ENCODE data around the gene PGS1. TPM values are rescaled to one million over a fixed set of nuclear protein-coding genes. Genes with fewer than 3 reads are reported as not detected.
A peak's percentile ranks its signal among the peaks of the same experiment; 100 is the strongest.

PGS1 gene
- polyA plus RNA-seq, 4 donors = 37.9 to 57.7 (median 45.3) TPM

DNA sequence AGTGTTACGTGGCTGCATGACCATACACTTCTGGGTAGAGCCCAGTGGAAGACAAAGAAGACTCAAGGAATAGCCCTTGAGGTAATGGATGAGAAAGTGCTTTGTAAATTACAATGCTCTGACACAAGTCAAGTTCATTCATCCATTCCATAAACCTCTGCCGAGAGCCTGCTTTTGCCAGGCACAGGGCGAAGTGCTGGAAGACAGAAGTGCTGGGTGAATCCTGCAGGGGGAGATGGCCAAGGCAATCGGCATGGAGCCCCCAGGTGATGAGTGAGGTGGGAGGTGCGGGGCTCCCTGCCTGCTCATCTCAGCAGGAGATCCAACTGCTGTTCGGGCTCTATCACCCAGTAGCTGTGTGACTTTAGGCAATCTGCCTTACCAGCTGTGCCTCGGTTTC lies 15.8 kb upstream of the PGS1 start:
- DNase-seq (ENCODE audit: low read depth in 4 of 4, low spot score in 2 of 4) = no peak

DNA sequence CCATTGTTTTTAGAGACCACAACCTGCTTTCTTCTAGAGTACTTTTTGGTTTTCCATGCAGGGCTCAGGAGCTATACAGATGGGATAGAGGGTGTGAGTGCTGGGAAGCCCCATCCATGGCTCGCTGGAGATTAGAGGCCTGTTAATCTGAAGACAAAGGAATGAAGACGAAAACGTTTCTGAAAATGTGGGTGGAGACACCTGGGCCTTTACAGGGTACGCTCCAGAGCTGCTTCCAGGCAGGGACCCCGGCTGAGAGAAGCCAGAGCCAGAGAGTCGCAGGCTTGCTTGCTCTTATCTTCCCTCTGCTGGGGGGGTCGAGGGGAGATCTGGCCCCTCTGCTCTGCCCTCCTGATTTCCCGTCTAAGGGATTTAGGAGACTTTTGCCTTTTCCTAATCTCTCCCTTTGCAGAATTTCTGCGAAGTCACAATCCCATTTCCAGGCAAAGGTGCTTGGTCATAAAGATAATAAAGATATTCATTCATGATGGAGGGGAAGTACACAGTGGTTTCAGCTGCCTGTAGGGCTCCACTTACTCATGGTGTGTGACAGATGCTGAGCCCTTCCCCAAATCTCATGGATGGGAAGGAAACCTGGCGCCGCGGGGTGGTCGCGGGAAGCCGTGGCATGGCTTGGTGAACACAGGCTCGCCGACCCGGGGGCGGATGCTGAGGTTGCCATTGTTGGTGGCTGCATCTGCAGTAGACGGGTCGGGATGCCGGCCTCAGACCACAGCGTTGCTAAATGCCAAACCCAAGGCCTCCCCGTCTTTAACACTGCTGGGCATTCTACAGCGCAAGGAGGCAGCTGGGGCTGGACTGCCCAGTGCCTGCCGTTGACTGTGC lies 13.8 kb upstream of the PGS1 start:
- DNase-seq (ENCODE audit: low read depth in 4 of 4, low spot score in 2 of 4) = no peak

DNA sequence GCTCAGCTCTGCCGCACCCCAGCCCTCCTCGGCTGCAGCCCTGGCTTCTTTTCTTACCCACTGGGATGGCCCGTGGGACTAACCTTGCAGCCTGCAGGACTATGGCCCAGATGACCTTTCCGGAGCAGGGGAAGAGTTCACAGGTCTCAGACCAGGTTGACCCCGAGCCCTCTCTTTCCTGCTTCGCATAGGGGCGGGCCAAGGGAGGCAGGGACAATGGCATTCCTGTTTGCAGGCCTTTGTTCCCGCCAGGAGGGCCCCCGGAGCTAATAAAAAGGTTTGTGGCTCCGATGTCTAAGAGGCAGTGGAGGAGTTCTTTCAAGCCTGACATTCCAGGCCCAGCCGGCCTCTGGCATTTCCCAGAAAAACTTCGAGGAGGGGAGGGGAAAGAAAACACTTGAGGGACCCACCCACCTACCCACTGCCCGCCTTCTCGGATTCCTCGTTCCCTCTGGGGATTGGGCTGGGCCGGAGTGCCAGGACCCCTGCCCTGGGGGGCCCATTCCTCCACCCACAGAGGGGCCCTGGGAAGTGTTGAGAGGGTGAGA lies 12.8 kb upstream of the PGS1 start:
- DNase-seq (ENCODE audit: low read depth in 4 of 4, low spot score in 2 of 4) = peak in 2 of 4 donors; percentile 74 to 86

DNA sequence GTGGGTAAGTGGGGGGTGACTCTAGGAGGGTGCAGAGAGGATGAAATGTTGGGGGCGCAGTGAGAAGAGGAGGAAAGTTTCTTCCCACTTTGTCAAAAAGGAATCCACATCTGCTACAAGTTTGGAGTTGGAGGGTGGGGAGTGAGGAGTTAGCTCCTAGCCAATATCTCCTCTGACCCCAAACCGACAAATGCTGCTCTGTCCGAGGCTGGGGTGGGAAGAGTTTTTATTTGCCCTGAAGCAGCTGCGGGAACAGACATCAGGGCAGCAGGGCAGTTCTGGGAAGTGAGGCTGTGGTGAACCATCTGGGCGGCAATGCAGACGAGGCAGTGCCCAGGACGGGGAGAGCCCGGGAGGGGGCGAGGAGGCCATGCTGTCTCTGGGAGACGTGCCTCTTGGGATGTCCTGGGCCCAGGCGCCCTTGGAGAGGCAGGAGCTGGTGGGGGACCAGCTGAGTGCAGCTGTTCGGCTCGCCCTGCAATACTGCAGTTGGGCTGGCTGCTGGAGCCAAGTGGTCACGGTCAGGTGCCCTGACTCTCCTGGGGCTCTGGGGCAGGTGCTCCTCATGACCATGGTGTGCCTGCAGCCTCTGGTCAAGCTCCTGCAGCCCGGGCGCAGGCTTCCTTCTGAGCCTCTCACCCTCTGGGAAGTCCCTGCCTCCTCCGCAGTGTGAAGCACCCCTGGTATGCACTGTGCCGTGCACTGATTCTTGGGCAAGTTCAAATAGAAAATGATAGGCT lies 12.2 kb upstream of the PGS1 start:
- no peak for DNase-seq (ENCODE audit: low read depth in 4 of 4, low spot score in 2 of 4)

DNA sequence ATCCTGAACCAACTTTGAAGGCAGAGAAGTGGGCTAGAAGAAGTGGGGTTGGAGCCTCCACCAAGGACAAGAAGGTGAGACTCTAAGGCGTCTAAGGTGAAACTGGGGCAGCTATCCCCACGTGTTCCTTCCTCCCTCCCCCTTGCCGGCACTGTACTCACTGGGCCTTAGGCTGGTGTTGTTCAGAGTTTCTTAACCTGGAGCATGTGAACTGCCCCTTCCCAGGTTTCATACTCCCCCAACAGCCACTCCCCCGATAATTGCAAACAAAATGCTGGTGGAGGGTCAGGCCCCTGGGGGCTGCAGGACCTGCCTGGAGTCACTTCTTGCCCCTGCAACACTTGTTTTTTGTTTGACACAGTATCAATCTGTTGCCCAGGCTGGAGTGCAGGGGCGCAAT lies 11.3 kb upstream of the PGS1 start:
- no peak for DNase-seq (ENCODE audit: low read depth in 4 of 4, low spot score in 2 of 4)

DNA sequence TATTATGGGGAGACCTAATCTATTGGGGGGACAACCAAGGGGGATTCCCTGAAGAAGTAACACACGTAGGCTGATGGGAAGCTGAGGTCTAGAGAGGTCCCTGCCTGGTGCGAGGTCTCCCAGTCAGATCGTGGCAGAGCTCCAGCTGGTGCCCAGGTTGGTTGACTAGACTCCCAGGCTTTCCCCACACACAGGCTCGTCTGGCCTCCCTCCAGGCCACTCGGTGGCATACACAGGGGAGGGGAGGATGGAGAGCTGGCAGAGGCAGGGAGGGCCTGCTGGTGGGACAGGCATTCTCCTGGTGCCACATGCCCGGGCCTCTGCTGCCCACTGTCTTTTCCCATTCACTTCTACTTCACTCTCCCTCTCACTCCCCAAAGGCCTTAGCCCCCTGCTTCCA lies 10.1 kb upstream of the PGS1 start:
- DNase-seq (ENCODE audit: low read depth in 4 of 4, low spot score in 2 of 4) = no peak

DNA sequence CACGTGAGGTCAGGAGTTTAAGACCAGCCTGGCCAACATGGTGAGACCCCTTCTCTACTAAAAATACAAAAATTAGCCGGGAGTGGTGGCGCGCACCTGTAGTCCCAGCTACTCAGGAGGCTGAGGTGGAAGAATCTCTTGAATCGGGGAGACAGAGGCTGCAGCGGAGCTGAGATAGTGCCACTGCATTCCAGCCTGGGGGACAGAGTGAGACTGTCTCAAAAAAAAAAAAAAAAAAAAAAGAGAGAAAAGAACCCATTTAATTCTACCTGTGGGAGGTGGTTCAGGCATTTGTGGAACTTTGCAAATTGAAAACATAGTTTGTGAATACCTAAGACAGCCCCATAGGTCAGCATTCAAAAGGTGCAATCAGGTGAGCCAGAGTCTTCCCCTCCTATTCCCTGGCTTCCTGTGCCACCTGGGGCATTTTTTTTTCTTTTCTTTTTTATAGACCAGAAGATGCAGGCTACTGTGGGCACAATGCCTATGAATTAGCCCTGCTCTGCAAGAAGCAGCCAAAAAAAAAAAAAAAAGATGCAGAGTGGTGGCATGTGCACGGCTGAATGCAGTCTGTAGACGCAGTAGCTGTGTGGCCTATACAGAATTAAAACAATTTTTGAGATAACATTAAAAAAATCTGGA lies 9.5 kb upstream of the PGS1 start:
- DNase-seq (ENCODE audit: low read depth in 4 of 4, low spot score in 2 of 4) = no peak

DNA sequence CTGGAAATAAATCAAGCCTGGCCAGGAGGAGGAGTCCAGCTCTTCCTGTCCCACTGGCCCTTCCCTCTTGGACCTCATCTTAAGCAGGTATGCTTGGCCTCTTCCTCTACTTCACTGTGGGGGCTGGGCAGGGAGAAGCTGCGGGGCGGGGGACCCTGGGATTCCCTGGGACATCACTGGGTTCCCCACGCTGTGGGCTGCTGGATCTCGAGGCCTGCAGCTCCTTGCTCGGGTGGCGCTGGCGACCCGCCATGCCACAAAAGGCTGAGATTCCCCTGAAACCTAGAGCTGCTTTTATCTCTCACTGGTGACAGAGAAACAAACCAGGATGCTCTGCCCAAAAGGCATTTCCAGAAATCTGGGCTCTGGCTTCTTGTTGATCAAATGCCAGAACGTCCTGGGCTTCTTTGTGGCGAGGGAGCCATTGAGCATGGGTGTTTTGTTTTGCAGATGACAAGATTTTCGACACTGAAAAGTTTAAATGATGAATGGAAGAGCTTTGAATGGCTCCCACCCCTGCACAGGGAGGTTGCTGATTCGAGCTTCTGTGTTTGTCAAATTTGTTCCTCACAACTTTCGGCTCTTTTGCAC lies 8.6 kb upstream of the PGS1 start:
- no peak for DNase-seq (ENCODE audit: low read depth in 4 of 4, low spot score in 2 of 4)

DNA sequence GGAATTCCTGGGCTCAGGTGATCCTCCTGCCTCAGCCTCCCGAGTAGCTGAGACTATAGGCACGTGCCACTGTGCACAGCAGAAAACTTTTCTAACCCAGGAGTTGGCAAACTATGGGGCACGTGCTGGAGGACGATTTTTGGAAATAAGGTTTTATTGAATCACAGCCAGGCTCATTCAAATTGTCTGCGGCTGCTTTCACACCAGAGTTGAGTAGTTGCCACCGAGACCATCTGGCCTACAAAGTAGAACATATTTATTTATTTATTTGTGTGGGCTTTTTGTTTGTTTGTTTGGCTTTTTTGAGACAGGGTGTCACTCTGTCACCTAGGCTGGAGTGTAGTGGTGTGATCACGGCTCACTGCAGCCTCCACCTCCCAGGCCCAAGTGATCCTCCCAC lies 7.4 kb upstream of the PGS1 start:
- DNase-seq (ENCODE audit: low read depth in 4 of 4, low spot score in 2 of 4) = no peak

DNA sequence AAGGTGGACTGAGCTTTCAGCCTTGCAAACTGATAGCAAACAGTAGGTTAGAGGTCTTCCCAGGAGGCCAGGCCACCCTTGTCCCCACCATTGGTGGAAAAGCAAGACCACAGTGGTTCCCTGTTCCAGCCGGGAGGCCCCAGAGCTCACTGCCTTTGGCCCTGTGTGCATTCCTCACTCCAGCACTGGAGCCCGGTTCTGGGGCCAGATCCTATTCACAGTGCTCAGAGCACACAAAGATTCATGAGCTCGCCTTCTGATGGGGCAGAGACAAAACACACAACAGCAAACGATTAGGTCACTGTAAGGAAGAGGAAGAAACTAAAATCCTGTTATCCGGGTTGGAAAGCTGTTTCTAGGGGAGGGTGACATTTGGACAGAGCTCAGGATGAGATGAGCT lies 5.6 kb upstream of the PGS1 start:
- no peak for DNase-seq (ENCODE audit: low read depth in 4 of 4, low spot score in 2 of 4)

DNA sequence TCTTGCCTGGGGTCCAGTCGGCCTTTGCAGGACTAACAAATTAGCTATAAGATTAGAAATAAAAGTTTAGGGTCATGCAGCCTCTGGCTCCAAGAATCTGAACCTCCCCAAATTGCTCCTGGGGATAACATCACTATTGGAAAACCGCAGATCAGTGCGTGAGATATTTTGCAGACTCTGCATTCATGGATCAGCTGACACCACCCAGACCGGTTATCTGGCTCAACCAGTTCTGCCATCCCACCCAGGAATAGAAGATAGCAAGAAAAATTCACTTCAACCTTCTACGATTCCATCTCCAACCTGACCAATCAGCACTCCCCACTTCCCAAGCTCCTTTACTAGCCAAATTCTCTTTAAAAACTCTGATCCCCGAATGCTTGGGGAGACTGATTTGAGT lies 4.3 kb upstream of the PGS1 start:
- no peak for DNase-seq (ENCODE audit: low read depth in 4 of 4, low spot score in 2 of 4)

DNA sequence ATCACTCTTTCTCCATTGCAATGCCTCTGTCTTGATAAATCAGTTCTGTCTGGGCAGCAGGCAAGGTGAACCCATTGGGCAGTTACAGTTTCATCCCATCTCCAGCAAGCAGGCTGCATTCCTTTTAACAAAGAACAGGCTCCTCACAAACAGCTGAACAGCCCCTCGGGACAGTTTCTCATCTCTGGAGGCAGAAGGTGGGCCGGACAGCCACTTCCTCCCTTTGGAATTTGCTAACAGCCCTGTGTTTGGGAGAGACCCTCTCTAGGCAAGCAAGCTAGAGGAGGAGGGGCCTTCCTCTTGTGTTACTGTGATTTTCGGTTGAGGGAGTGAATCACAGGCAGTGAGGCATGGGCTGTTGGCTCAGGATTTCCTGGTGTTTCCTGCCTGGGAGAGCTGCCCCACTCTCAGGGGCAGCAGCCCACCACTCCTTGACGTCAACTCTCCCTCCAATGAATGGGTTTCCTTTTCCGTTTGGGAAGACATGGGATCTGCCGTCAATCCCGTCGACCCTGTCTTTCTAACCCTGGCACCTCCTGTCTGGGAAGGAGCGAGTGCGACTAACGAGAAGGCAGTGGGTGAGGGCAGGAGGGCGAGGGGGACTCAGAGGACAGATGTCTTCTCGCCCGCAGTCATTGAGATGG lies 3.7 kb upstream of the PGS1 start:
- no peak for DNase-seq (ENCODE audit: low read depth in 4 of 4, low spot score in 2 of 4)

DNA sequence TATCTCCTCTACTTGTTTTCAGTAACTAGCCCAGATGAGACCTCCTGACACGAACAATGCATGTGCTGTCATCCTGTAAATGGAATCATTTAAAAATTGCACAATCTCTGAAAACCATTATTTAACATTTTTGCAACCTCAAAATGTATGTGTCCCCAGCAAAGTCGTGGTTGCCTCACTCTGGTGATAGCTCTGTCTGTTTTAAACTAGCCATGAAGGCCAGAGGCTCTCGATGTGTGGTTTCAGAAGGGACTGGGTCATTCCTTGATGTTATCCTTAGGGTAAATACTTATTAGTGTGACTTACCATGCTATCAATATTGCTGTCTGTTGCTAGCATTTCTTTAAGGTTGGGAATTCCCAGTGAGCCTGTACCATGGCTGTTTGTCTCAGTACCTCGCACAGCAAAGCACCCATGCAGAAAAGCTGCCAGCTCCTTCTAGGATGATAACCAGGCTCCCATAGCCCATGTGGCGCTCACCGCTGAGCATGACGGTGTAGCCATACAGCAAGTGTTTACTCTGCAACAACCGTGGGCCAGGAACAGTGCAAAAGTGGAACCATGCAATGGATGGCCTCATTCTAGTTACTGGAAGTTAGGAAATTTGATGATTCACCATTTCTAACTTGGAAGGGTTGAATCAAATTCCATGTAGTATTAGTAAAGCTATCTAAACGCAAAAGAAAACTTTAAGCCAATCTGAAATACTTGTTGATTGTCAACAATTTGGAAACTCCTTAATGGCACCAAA lies 2.9 kb upstream of the PGS1 start:
- no peak for DNase-seq (ENCODE audit: low read depth in 4 of 4, low spot score in 2 of 4)

DNA sequence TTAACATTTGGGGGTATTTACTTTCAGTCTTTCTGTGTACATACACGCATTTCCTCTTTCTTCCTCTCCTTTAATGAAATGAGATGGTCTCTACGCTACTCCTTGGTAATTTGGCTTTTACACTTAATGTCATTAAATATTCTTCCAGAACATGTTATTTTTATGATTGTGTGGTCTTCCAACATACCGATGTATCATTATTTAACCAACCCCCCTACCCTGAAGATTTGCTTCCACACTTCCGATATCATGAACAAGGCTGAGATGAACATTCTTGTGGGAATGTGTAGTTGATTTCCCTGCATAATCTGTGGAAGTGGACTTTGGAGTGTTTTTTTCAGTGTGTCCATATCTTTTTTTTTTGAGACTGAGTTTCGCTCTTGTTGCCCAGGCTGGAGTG lies 2.3 kb upstream of the PGS1 start:
- DNase-seq (ENCODE audit: low read depth in 4 of 4, low spot score in 2 of 4) = no peak

DNA sequence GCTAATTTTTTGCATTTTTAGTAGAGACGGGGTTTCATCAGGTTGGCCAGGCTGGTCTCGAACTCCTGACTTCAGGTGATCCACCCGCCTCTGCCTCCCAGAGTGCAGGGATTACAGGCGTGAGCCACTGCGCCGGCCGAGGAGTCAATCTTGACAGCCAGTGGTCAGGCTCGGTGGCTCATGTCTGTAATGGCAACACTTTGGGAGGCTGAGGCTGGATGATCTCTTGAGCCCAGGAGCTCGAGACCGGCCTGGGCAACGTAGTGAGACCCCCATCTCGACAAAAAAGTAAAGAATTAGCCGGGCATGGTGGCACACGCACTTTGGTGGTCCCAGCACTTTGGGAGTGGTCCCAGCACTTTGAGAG lies 608 bp upstream of the PGS1 start:
- no peak for DNase-seq (ENCODE audit: low read depth in 4 of 4, low spot score in 2 of 4)

DNA sequence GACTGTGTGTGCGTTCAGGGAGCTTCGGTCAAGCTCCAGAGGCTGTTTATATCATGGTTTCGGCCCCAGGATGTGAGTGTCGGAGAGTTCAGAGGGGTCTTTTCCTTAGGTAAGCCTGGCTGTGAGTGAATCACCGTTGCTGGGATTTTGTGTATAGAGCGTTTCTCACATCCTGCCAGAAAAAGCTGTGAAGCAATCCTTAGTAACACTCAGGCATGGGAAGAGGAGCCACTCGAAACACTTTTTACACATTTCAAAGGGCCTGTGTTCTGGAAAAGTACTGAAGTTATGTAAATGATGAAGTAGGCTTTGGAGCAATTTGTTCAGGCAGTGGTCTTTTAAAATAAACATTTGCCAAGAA lies 662 bp downstream of the PGS1 start:
- DNase-seq (ENCODE audit: low read depth in 4 of 4, low spot score in 2 of 4) = no peak

DNA sequence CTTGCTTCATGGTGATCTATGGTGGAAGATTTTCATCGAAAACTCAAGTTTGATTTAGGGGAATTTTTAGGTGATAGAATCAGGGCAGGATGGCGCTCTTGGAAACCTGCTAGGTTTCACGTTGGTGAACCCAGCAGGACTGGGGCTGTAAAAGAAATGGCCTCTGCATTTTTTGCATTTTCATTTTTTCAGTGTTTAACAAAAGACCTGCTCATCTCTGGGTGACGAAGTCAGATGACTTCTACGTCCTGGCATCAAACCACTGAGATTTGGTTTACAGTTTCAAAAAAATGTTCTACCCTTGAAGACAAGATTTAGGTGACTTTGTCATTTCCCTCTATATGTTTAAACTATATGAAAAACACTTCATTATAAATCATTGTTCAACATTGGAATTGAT lies 1.9 kb downstream of the PGS1 start:
- no peak for DNase-seq (ENCODE audit: low read depth in 4 of 4, low spot score in 2 of 4)

DNA sequence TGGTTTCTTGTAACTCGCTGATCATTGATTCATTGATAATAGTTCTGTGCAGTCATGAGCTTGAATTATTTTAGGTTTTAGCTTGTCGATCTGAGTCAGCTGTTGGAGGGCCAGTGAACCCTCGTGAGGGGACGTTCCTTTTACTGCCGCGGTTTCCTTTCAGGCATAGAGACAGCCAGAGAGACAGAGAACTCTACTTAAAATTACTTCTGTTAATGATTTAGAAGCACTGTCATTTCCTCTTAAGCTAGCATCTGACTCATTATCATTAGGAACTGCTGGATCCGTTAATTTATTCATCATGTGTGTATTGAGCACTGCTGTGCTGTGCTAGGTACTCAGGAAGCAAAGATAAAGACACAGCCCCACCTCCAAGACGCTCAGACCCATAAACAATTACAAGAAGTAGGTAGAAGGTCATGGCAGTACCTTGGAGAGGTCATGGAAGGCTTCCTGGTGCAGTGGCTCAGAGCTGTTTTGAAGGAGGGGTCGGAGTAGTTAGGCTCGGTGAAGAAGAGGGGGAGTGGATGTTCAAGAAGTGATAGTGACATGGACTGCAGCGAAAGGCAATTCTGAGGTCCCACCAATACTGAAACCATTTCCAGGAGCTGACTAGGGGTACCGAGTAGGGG lies 3.3 kb downstream of the PGS1 start:
- no peak for DNase-seq (ENCODE audit: low read depth in 4 of 4, low spot score in 2 of 4)

DNA sequence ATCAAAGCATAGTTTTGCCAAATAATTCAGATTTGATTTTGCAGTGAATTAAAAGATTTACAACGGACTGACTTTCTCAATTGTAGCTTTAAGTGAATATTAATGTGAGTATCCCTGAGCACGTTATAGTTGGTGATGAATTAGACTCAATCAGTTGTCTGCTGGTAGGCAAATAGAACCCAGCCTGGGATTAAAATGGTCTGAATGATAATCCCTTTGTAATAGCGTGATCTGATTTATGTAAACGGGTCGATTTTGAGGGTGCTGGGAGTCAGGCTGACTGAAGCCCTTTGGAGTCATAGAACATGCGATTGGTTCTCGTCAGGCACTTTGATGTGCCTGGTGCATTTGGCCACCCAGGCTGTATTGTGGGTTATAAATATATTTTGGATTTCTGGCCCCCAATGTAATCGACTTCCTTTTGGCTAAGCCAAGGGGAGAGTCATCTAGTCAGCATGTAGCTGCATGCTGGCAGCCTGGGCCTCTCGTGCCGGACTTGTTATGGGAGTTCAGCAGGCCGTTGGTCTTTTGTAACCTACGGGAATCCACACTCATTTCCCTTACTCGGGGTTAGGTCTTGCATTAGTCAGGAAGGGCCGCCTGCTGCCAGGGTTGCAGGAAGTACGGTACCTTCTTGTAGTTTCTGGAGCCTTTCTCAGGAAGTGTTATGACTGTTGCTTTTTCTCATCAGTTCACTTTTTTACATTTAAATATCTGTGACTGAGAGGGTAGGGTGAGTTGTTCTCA lies 5.4 kb downstream of the PGS1 start:
- no peak for DNase-seq (ENCODE audit: low read depth in 4 of 4, low spot score in 2 of 4)
